WERI-Rb-1 (cell line): ENCODE data around the gene NADSYN1.
A peak's percentile ranks its signal among the peaks of the same experiment; 100 is the strongest.

Source experiments
- DNase-seq: peaks from one replicate; pipeline ENCODE4 v3.0.0-alpha.2; 2020
- H3K27ac ChIP-seq: fragments of 250-450 bp; sonication (Bioruptor Pico); 2 replicates; pipeline ENCODE4 v1.5.1; 2020; ENCODE audit warnings: mild to moderate bottlenecking, moderate library complexity
- H3K27me3 ChIP-seq: fragments of 250-450 bp; sonication (Bioruptor Pico); 2 replicates; pipeline ENCODE4 v1.5.1; 2021; ENCODE audit warnings: mild to moderate bottlenecking, low read depth, moderate library complexity; ENCODE audit not compliant: insufficient read depth, severe bottlenecking
- H3K36me3 ChIP-seq: fragments of 250-450 bp; sonication (Bioruptor Pico); 2 replicates; pipeline ENCODE4 v1.5.1; 2020; ENCODE audit warnings: mild to moderate bottlenecking, moderate library complexity
- H3K4me3 ChIP-seq: 2 replicates; pipeline ENCODE4 v1.5.1; 2011; ENCODE audit warnings: low read depth, mild to moderate bottlenecking, control low read depth, low read length
- H3K9me3 ChIP-seq: fragments of 250-450 bp; sonication (Bioruptor Pico); 2 replicates; pipeline ENCODE4 v1.5.1; 2021; ENCODE audit warnings: mild to moderate bottlenecking, moderate library complexity; ENCODE audit not compliant: severe bottlenecking
- CTCF ChIP-seq: IDR thresholded peaks from 2 replicates; pipeline ENCODE4 v1.5.1; 2011; ENCODE audit warnings: low read depth, mild to moderate bottlenecking, control low read depth, inconsistent platforms, low read length

NADSYN1 gene

GRCh38 chr11:71505781-71506180 is 52.8 kb downstream of the NADSYN1 start:
- TF ChIP-seq CTCF, result no peak
- DNase-seq, result no peak
- Histone ChIP-seq H3K27ac (no peak overlapping the region), H3K4me3 (no peak overlapping the region), H3K9me3 (peaks cover 6% of the 10 kb centered on the region), H3K36me3 (no peaks in the 10 kb centered on the region), H3K27me3 (no peaks in the 10 kb centered on the region)

- no peaks in the 10 kb centered on the region for H3K36me3 ChIP-seq
- no peak overlapping the region for H3K4me3 ChIP-seq
- H3K27me3 ChIP-seq, result no peaks in the 10 kb centered on the region
- no peak for DNase-seq
- TF ChIP-seq CTCF, result no peak
- H3K9me3 ChIP-seq, result peaks cover 8% of the 10 kb centered on the region
- H3K27ac ChIP-seq, result no peak overlapping the region
Observed at GRCh38 chr11:71507102-71507501, 54.1 kb downstream of the NADSYN1 start.

GRCh38 chr11:71518506-71519471 is 65.8 kb downstream of the NADSYN1 start:
- Histone ChIP-seq H3K4me3 (no peak overlapping the region), H3K27ac (no peak overlapping the region), H3K36me3 (no peaks in the 10 kb centered on the region), H3K9me3 (peaks cover 4% of the 10 kb centered on the region), H3K27me3 (no peaks in the 10 kb centered on the region)
- TF ChIP-seq CTCF, result no peak
- no peak for DNase-seq

GRCh38 chr11:71519546-71519945 is 66.5 kb downstream of the NADSYN1 start:
- no peak overlapping the region for H3K4me3 ChIP-seq
- no peaks in the 10 kb centered on the region for H3K36me3 ChIP-seq
- DNase-seq, result peak; percentile 14
- H3K9me3 ChIP-seq, result peaks cover 4% of the 10 kb centered on the region
- H3K27me3 ChIP-seq, result no peaks in the 10 kb centered on the region
- H3K27ac ChIP-seq, result no peak overlapping the region
- TF ChIP-seq CTCF, result no peak

- H3K4me3 ChIP-seq, result no peak overlapping the region
- TF ChIP-seq CTCF, result no peak
- H3K36me3 ChIP-seq, result no peaks in the 10 kb centered on the region
- H3K27ac ChIP-seq, result no peak overlapping the region
- H3K9me3 ChIP-seq, result no peaks in the 10 kb centered on the region
- H3K27me3 ChIP-seq, result no peaks in the 10 kb centered on the region
- no peak for DNase-seq
Observed at GRCh38 chr11:71525188-71525937, 72.4 kb downstream of the NADSYN1 start.
